CD4-positive, alpha-beta T cell treated with Interleukin-10 for 1 hour (primary cell): ENCODE measurements around the gene DCDC1.

Source experiments
- DNase-seq: peaks from one replicate; pipeline ENCODE4 v3.0.0-alpha.2; 2020

Gene DCDC1

GRCh38 chr11:30889143-30889794, 480.3 kb downstream of the DCDC1 start:
- no peak for DNase-seq

GRCh38 chr11:30879322-30880005, 490.1 kb downstream of the DCDC1 start:
- no peak for DNase-seq

- no peak for DNase-seq
These were observed 491.1 kb downstream of the DCDC1 start for GRCh38 chr11:30878400-30878799.

GRCh38 chr11:30876663-30877396, 492.7 kb downstream of the DCDC1 start:
- no peak for DNase-seq

- no peak for DNase-seq
These were observed 493.3 kb downstream of the DCDC1 start for GRCh38 chr11:30876228-30876627.

GRCh38 chr11:30875806-30876205, 493.7 kb downstream of the DCDC1 start:
- DNase-seq, result no peak

GRCh38 chr11:30873924-30874610, 495.5 kb downstream of the DCDC1 start:
- no peak for DNase-seq

GRCh38 chr11:30868626-30869081, 500.9 kb downstream of the DCDC1 start:
- DNase-seq, result no peak

GRCh38 chr11:30863209-30863608, 506.3 kb downstream of the DCDC1 start:
- no peak for DNase-seq

- DNase-seq, result no peak
These were observed 508.0 kb downstream of the DCDC1 start for GRCh38 chr11:30861531-30861930.

- no peak for DNase-seq
These were observed 508.5 kb downstream of the DCDC1 start for GRCh38 chr11:30861064-30861463.

GRCh38 chr11:30860146-30860545, 509.4 kb downstream of the DCDC1 start:
- DNase-seq, result no peak

GRCh38 chr11:30859669-30860068, 509.9 kb downstream of the DCDC1 start:
- DNase-seq, result no peak

GRCh38 chr11:30855383-30856006, 514.0 kb downstream of the DCDC1 start:
- no peak for DNase-seq

GRCh38 chr11:30853439-30853838, 516.1 kb downstream of the DCDC1 start:
- DNase-seq, result no peak

- no peak for DNase-seq
These were observed 516.9 kb downstream of the DCDC1 start for GRCh38 chr11:30852645-30853044.

GRCh38 chr11:30852091-30852490, 517.4 kb downstream of the DCDC1 start:
- no peak for DNase-seq

- no peak for DNase-seq
These were observed 532.3 kb downstream of the DCDC1 start for GRCh38 chr11:30837252-30837651.

- no peak for DNase-seq
These were observed 536.7 kb downstream of the DCDC1 start for GRCh38 chr11:30832831-30833230.

- no peak for DNase-seq
These were observed 538.9 kb downstream of the DCDC1 start for GRCh38 chr11:30830681-30831080.

- no peak for DNase-seq
These were observed 542.6 kb downstream of the DCDC1 start for GRCh38 chr11:30826911-30827310.

- DNase-seq, result no peak
These were observed 543.8 kb downstream of the DCDC1 start for GRCh38 chr11:30825723-30826122.

- DNase-seq, result no peak
These were observed 546.4 kb downstream of the DCDC1 start for GRCh38 chr11:30823119-30823518.
